Measurements from ENCODE around the gene GSC2.

GSC2 gene

DNA sequence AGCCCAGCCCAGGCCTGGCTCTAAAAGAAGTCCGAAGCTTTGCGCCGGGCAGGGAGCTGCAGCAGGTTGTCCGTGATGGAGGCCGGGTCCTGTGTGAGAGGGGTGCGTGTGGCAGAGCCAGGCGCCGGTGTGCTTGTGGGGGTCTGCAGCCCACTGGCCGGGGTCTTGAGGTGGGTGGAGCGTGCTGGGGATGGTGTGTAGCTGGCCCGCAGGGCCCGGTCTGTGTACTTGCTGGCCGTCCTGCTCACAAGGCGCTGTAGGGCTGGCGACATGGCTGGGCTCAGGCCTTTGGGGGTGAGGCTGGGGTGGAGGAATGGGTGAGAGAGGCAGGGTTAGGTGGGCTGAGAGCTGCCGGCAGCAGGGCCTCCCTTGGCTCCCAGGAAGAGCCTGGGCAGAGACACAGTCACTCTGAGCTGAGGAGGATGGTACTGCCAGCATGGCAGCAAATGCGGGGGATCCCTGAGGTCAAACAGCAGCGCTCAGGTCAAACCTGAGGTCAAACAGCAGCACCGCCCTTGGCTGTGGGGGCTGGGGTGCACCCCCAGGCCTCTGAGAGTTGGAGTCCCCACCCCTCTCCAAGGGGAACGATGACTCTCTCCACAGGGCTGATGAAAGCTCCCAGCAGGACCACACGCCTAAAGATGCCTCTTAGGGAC, 15.8 kb downstream of the GSC2 start:
- H3K36me3 ChIP-seq (ENCODE audit: insufficient read depth, low read length), result peaks cover 12% of the 10 kb centered on the region; the same call in 1 of the 2 replicates

DNA sequence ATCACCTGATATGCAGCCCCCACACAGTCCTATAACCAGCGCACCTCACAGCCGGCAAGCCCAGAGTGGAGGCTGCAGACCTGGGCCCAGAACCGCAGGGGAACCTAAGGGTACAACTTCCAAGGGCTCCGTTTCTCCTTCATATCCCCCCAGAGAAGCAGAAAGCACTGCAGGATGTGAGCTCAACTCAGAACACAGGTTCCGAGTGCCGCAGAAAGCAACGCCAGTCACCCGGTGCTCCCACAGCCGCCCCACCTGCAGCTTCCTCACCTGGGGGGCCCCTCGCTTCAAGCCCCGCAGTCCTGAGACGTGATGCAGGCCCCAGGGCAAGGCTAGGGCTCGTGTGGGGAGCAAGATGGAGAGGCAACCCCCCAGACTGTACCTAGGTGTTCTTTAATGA, 16.5 kb downstream of the GSC2 start:
- Histone ChIP-seq H3K9ac (ENCODE audit: low read depth, low read length, poor library complexity, severe bottlenecking) (no peak overlapping the region), H3K4me2 (ENCODE audit: low read depth, low read length, poor library complexity, severe bottlenecking) (no peak overlapping the region), H3F3A (ENCODE audit: low read depth) (no peaks in the 10 kb centered on the region), H2AFZ (ENCODE audit: low read length) (no peak overlapping the region), H3K79me2 (ENCODE audit: insufficient read depth, low read length) (no peaks in the 10 kb centered on the region), H3K9me3 (ENCODE audit: insufficient read depth, low read depth, low read length) (no peaks in the 10 kb centered on the region), H4K20me1 (ENCODE audit: insufficient read depth, low read length, poor library complexity, severe bottlenecking) (no peaks in the 10 kb centered on the region), H3K36me3 (ENCODE audit: insufficient read depth, low read length) (peaks cover 6% of the 10 kb centered on the region; the same call in 1 of the 2 replicates), H3K4me3 (ENCODE audit: low read length, poor library complexity, severe bottlenecking) (no peak overlapping the region), H3K9me2 (replicated peaks; ENCODE audit: low read depth, low read length) (no peaks in the 10 kb centered on the region), H3K4me1 (ENCODE audit: insufficient read depth, low read length, poor library complexity, severe bottlenecking) (no peaks in the 10 kb centered on the region), H3K27me3 (ENCODE audit: insufficient read depth, low read length, poor library complexity, severe bottlenecking) (no peaks in the 10 kb centered on the region)
- no peak for TF ChIP-seq EZH2phosphoT487 (IDR thresholded peaks at IDR 0.05; ENCODE audit: borderline replicate concordance)

More for the DNA sequence above, 15.8 kb downstream of the GSC2 start:
- no peaks in the 10 kb centered on the region for H3K9me3 ChIP-seq (ENCODE audit: insufficient read depth, low read depth, low read length)
- no peak for TF ChIP-seq EZH2phosphoT487 (IDR thresholded peaks at IDR 0.05; ENCODE audit: borderline replicate concordance)
- TF ChIP-seq, protein P1, sequence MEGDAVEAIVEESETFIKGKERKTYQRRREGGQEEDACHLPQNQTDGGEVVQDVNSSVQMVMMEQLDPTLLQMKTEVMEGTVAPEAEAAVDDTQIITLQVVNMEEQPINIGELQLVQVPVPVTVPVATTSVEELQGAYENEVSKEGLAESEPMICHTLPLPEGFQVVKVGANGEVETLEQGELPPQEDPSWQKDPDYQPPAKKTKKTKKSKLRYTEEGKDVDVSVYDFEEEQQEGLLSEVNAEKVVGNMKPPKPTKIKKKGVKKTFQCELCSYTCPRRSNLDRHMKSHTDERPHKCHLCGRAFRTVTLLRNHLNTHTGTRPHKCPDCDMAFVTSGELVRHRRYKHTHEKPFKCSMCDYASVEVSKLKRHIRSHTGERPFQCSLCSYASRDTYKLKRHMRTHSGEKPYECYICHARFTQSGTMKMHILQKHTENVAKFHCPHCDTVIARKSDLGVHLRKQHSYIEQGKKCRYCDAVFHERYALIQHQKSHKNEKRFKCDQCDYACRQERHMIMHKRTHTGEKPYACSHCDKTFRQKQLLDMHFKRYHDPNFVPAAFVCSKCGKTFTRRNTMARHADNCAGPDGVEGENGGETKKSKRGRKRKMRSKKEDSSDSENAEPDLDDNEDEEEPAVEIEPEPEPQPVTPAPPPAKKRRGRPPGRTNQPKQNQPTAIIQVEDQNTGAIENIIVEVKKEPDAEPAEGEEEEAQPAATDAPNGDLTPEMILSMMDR (conservative IDR thresholded peaks at IDR 0.05; ENCODE audit: low read length), result no peak
- H3K4me1 ChIP-seq (ENCODE audit: insufficient read depth, low read length, poor library complexity, severe bottlenecking), result no peaks in the 10 kb centered on the region
- H2AFZ ChIP-seq (ENCODE audit: low read length), result no peak overlapping the region
- no peaks in the 10 kb centered on the region for H3K9me2 ChIP-seq (replicated peaks; ENCODE audit: low read depth, low read length)
- H4K20me1 ChIP-seq (ENCODE audit: insufficient read depth, low read length, poor library complexity, severe bottlenecking), result no peaks in the 10 kb centered on the region
- H3K27me3 ChIP-seq (ENCODE audit: insufficient read depth, low read length, poor library complexity, severe bottlenecking), result no peaks in the 10 kb centered on the region
- H3K4me2 ChIP-seq (ENCODE audit: low read depth, low read length, poor library complexity, severe bottlenecking), result no peak overlapping the region
- no peak overlapping the region for H3K4me3 ChIP-seq (ENCODE audit: low read length, poor library complexity, severe bottlenecking)
- no peaks in the 10 kb centered on the region for H3F3A ChIP-seq (ENCODE audit: low read depth)
- no peaks in the 10 kb centered on the region for H3K79me2 ChIP-seq (ENCODE audit: insufficient read depth, low read length)
- no peak overlapping the region for H3K9ac ChIP-seq (ENCODE audit: low read depth, low read length, poor library complexity, severe bottlenecking)

DNA sequence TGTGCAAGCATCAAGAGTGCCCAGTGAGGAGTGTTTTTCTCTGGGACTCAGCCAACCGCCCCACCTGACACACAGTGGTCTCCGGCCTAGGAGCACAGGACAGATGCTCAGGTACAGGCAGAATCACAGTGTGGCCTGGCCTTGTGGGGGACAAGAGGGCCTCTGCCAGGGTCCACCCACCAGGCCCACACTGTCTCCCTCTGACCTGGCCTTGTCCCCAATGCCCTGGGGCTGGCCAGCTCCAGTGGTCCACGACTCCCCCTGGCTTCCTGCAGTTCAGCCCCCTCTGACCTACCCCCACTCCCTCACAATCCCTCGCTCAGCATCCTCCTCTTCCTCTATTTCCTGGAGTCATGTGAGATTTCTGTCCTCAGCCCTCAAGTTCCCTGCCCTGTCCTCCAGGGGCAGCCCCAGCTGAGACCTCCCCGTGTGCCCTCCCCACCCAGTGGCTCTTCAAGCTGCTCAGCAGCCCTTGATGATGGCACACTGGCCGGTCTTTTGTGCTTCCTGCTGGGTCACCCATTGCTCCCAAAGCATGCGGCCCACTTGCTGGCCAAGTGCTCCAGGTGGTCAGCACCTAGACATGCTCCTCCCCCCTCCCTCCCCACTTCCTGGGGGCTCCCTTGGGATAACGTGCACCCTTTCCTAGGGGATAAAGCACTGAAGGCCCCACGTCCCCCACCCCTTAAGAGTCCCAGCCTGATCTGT, 17.2 kb downstream of the GSC2 start:
- Histone ChIP-seq H3F3A (ENCODE audit: low read depth) (no peaks in the 10 kb centered on the region), H2AFZ (ENCODE audit: low read length) (no peak overlapping the region), H3K27me3 (ENCODE audit: insufficient read depth, low read length, poor library complexity, severe bottlenecking) (no peaks in the 10 kb centered on the region), H3K9me2 (replicated peaks; ENCODE audit: low read depth, low read length) (no peaks in the 10 kb centered on the region), H3K9me3 (ENCODE audit: insufficient read depth, low read depth, low read length) (no peaks in the 10 kb centered on the region), H3K79me2 (ENCODE audit: insufficient read depth, low read length) (no peaks in the 10 kb centered on the region), H3K4me3 (ENCODE audit: low read length, poor library complexity, severe bottlenecking) (no peak overlapping the region), H3K9ac (ENCODE audit: low read depth, low read length, poor library complexity, severe bottlenecking) (no peak overlapping the region), H3K4me2 (ENCODE audit: low read depth, low read length, poor library complexity, severe bottlenecking) (no peak overlapping the region), H3K36me3 (ENCODE audit: insufficient read depth, low read length) (peaks cover 6% of the 10 kb centered on the region; the same call in 1 of the 2 replicates), H3K4me1 (ENCODE audit: insufficient read depth, low read length, poor library complexity, severe bottlenecking) (no peaks in the 10 kb centered on the region), H4K20me1 (ENCODE audit: insufficient read depth, low read length, poor library complexity, severe bottlenecking) (no peaks in the 10 kb centered on the region)
- TF ChIP-seq, protein P1 (conservative IDR thresholded peaks at IDR 0.05; ENCODE audit: low read length), result no peak
- no peak for TF ChIP-seq EZH2phosphoT487 (IDR thresholded peaks at IDR 0.05; ENCODE audit: borderline replicate concordance)
